DND-41 (cell line): ENCODE data around the gene NINJ1.

ENCODE experiments used
- CTCF ChIP-seq: IDR thresholded peaks from 2 replicates; pipeline ENCODE4 v1.5.1; 2012; ENCODE audit warnings: borderline replicate concordance, low read length, moderate library complexity, mild to moderate bottlenecking; ENCODE audit not compliant: poor library complexity, severe bottlenecking; ENCODE audit errors: extremely low read depth
- EZH2 ChIP-seq: IDR thresholded peaks from 3 replicates; pipeline ENCODE4 v1.6.1; 2012; ENCODE audit warnings: borderline replicate concordance, low read depth, mild to moderate bottlenecking, moderate library complexity, low read length, inconsistent platforms; ENCODE audit not compliant: severe bottlenecking

DNA sequence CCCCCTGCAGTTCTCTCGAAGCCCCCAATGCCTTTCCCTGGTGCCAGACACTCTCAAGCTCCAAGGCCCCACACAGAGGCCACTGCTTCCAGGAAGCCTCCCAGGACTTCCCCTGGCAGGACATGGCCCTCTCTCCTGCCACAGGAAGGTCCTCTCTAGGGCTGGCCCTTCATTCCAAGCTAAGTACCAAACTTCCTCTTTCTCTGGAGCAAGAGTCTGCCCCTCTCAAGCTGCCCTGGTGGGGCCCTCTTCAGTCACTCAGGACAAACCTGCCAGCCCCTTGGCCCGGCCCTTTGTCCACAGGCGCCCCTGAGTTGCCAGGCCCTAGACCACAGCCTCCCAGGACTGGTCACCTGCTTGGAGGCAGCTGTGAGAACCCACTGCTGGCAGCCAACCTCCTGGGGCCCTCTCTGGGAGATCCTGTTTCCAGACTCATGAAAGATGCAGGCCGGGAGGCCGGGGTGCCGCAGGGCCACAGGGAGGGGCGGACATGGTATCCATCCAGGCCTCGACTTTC is 6.6 kb downstream of the NINJ1 start:
- TF ChIP-seq CTCF, result no peak
- TF ChIP-seq EZH2, result no peak
